Common myeloid progenitor, CD34-positive (primary cell): ENCODE measurements around the gene VEGFB.

Source experiments
- CTCF ChIA-PET: fragments of 350-600 bp; sonication (Branson Sonifier 250); formaldehyde crosslinking; loops from one replicate; lab custom pipeline; 2021; ENCODE audit warnings: antibody characterized with exemption; lab: Charles Lee
- POLR2A ChIA-PET: fragments of 350-600 bp; sonication (Branson Sonifier 250); formaldehyde crosslinking; loops from one replicate; lab custom pipeline; 2021; ENCODE audit warnings: antibody characterized with exemption; lab: Charles Lee
- DNase-seq, 3 donors: peaks; one replicate each; pipeline versions ENCODE4 v3.0.0 to v3.0.0-alpha.2; 2013
- H3K27ac ChIP-seq, 2 experiments: 1 replicate in 1 of 2; 2 replicates in 1 of 2; pipeline ENCODE4 v1.7.0; 2013; ENCODE audit warnings: inconsistent platforms in 2 of 2, low read length in 2 of 2, mild to moderate bottlenecking in 2 of 2, low read depth in 1 of 2, moderate library complexity in 1 of 2; ENCODE audit not compliant: severe bottlenecking in 2 of 2, insufficient read depth in 1 of 2, poor library complexity in 1 of 2
- H3K27me3 ChIP-seq, 5 experiments: replicated peaks in 2 of 5; 1 replicate in 3 of 5; 2 replicates in 2 of 5; pipeline versions ENCODE4 v1.6.1 to v1.7.0; 2013; ENCODE audit warnings: low read length in 4 of 5, mild to moderate bottlenecking in 2 of 5, moderate library complexity in 2 of 5, inconsistent platforms in 1 of 5; ENCODE audit not compliant: insufficient read depth in 5 of 5, control insufficient read depth in 4 of 5
- H3K36me3 ChIP-seq, 4 experiments: 1 replicate in 2 of 4; 2 replicates in 2 of 4; pipeline versions ENCODE4 v1.6.1 to v1.7.0; 2013; ENCODE audit warnings: low read length in 3 of 4, control low read depth in 1 of 4, mild to moderate bottlenecking in 1 of 4; ENCODE audit not compliant: control insufficient read depth in 4 of 4, insufficient read depth in 4 of 4
- H3K4me1 ChIP-seq, 4 experiments: 1 replicate in 3 of 4; 2 replicates in 1 of 4; pipeline versions ENCODE4 v1.6.1 to v1.7.1; 2013; ENCODE audit warnings: low read length in 3 of 4, mild to moderate bottlenecking in 3 of 4, control low read depth in 1 of 4, inconsistent platforms in 1 of 4, moderate library complexity in 1 of 4; ENCODE audit not compliant: control insufficient read depth in 4 of 4, insufficient read depth in 4 of 4; ENCODE audit errors: control extremely low read depth in 1 of 4
- H3K4me3 ChIP-seq, 7 experiments: 1 replicate in 4 of 7; 2 replicates in 3 of 7; pipeline versions ENCODE4 v1.5.1 to v1.7.0; 2013; ENCODE audit warnings: mild to moderate bottlenecking in 7 of 7, low read length in 6 of 7, moderate library complexity in 6 of 7, inconsistent platforms in 2 of 7, low read depth in 2 of 7, control low read depth in 1 of 7; ENCODE audit not compliant: insufficient read depth in 4 of 7, control insufficient read depth in 1 of 7; ENCODE audit errors: extremely low read depth in 1 of 7
- H3K9me3 ChIP-seq, 5 experiments: 1 replicate in 4 of 5; 2 replicates in 1 of 5; pipeline versions ENCODE4 v1.6.1 to v1.7.1; 2013; ENCODE audit warnings: low read length in 4 of 5, mild to moderate bottlenecking in 2 of 5, inconsistent platforms in 1 of 5, low read depth in 1 of 5, moderate library complexity in 1 of 5; ENCODE audit not compliant: control insufficient read depth in 4 of 5, insufficient read depth in 2 of 5; ENCODE audit errors: control extremely low read depth in 1 of 5
- WGBS: methylation state at CpG from one replicate; pipeline ENCODE4 v1.1.5; 2013; ENCODE audit not compliant: insufficient coverage; 5-methylcytosine and 5-hydroxymethylcytosine counted together

Gene VEGFB

GRCh38 chr11:64286801-64287159 lies 52.4 kb downstream of the VEGFB start:
- peaks cover 0 to 25% (median 8%) of the 10 kb centered on the region in 5 experiments for H3K27me3 ChIP-seq
- DNase-seq: no peak
- POLR2A ChIA-PET: no interaction called here
- 95% methylated on average over 9 of the region's 9 CpGs for WGBS
- no peak overlapping the region for H3K4me3 ChIP-seq
- no peak overlapping the region for H3K27ac ChIP-seq
- CTCF ChIA-PET: interaction anchor here (1.0 to 1.8 kb wide), 5 partner anchors 15 to 81 kb away, joined by 3 to 7 read pairs (median 4); no protein-coding TSS in a partner anchor
- H3K36me3 ChIP-seq: peaks cover 0 to 7% (median 2%) of the 10 kb centered on the region in 4 experiments
- no peaks in the 10 kb centered on the region for H3K9me3 ChIP-seq
- H3K4me1 ChIP-seq: peaks cover 0 to 28% (median 26%) of the 10 kb centered on the region in 4 experiments

- Histone ChIP-seq H3K27me3 (peaks cover 0 to 36% (median 13%) of the 10 kb centered on the region in 5 experiments), H3K4me3 (no peak overlapping the region), H3K4me1 (peaks cover 0 to 37% (median 34%) of the 10 kb centered on the region in 4 experiments), H3K27ac (no peak overlapping the region), H3K36me3 (peaks cover 0 to 3% (median under 1%) of the 10 kb centered on the region in 4 experiments), H3K9me3 (no peaks in the 10 kb centered on the region)
- WGBS: 97% methylated on average over 30 of the region's 33 CpGs
- DNase-seq: no peak
- CTCF ChIA-PET: interaction anchor here (0.8 to 6.1 kb wide), 6 partner anchors 15 to 82 kb away, joined by 3 to 45 read pairs (median 5); partner anchors contain the start of genes CATSPERZ and ESRRA
- POLR2A ChIA-PET: interaction anchor here (0.6 kb wide), 1 partner anchor 34 kb away, joined by 3 read pairs; no protein-coding TSS in a partner anchor
Measured at GRCh38 chr11:64287676-64288352, 53.4 kb downstream of the VEGFB start.

GRCh38 chr11:64288353-64288750 lies 54.0 kb downstream of the VEGFB start:
- POLR2A ChIA-PET: no interaction called here
- CTCF ChIA-PET: interaction anchor here (0.8 to 6.1 kb wide), 3 partner anchors 14 to 36 kb away, joined by 3 to 45 read pairs (median 5); partner anchors contain the start of genes CATSPERZ and ESRRA
- Histone ChIP-seq H3K9me3 (no peaks in the 10 kb centered on the region), H3K27ac (no peak overlapping the region), H3K4me1 (peaks cover 0 to 35% (median 34%) of the 10 kb centered on the region in 4 experiments), H3K4me3 (no peak overlapping the region), H3K27me3 (peaks cover 0 to 41% (median 18%) of the 10 kb centered on the region in 5 experiments), H3K36me3 (peaks cover 0 to 2% (median under 1%) of the 10 kb centered on the region in 4 experiments)
- DNase-seq: no peak
- WGBS: 100% methylated on average over 8 of the region's 9 CpGs
